ENCODE data around the gene GPC5. TPM values are rescaled to one million over a fixed set of nuclear protein-coding genes. Genes with fewer than 3 reads are reported as not detected.

GPC5 gene
- total and polyA plus RNA-seq, 2 of the 13 experiments (the other 11 are each of a cell fraction or from before 2014, with no cell fraction given) = 0.02 to 0.07 TPM

DNA sequence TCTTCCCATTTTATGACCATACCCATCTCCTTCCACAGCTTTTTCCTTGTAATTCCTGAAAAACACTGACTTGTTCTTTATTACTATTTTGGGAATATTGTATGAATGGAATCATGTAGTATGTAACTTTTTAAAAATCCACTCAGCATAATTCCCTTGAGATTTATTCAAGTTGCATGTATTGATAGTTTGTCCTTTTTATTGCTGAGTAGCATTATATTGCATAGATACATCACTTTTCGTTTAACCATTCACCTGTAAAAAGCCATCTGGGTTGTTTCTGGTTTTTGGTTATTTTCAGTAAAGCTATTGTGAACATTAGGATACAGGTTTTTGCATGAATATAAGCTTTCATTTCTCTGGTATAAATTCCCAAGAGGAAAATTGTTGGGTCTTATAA is 115.4 kb downstream of the GPC5 start:
- in situ Hi-C loops (cut with HindIII; ENCODE audit: extremely low pct_ligation_motif_present, low pct_unique_long_range_greater_than_20kb) (no loop called here), intact Hi-C loops (cut with micrococcal nuclease; ENCODE audit: unreplicated experiment) (no loop called here)
- no peaks in the 10 kb centered on the region for H4K20me1 ChIP-seq (ENCODE audit: insufficient read depth, low read length)
- no peaks in the 10 kb centered on the region for H3K4me1 ChIP-seq (ENCODE audit: insufficient read depth, low read length)
- H2AFZ ChIP-seq (ENCODE audit: low read length) = no peak overlapping the region
- no peak overlapping the region for H3K4me3 ChIP-seq (replicated peaks in 1 of 3; ENCODE audit: insufficient read depth in 1 of 3, low read depth in 2 of 3, low read length in 3 of 3)
- no peak overlapping the region for H3K27ac ChIP-seq (ENCODE audit: extremely low read length, insufficient read depth, low read length)
- BruUV-seq (replicated peaks) = no TSS peak
- FAIRE-seq (no peak), DNase-seq (ENCODE audit: low spot score) (no peak), ATAC-seq (no peak)
- no peak overlapping the region for H3K4me2 ChIP-seq (ENCODE audit: low read depth, low read length)
- TF ChIP-seq ZKSCAN1 (IDR thresholded peaks at IDR 0.05; ENCODE audit: low read length) (no peak), MAFK (conservative IDR thresholded peaks at IDR 0.05 in 1 of 2, IDR thresholded peaks at IDR 0.05 in 1 of 2; ENCODE audit: low read length in 2 of 2) (peak; percentile 24 to 44; a peak in 1 of 4 replicates)
- POLR2A ChIA-PET = no interaction called here
- H3K27me3 ChIP-seq (ENCODE audit: control insufficient read depth in 1 of 2, insufficient read depth in 2 of 2, low read length in 2 of 2) = no peaks in the 10 kb centered on the region
- H3K9ac ChIP-seq (ENCODE audit: insufficient read depth, low read depth, low read length) = no peak overlapping the region
- no peaks in the 10 kb centered on the region for H3K9me3 ChIP-seq (ENCODE audit: low read length)
- 0% methylated on average over 1 of the region's 1 CpG for WGBS (ENCODE audit: low lambda C conversion rate)
- no peaks in the 10 kb centered on the region for H3K79me2 ChIP-seq (ENCODE audit: insufficient read depth, low read length)
- H3K36me3 ChIP-seq (replicated peaks in 1 of 2; ENCODE audit: control insufficient read depth in 1 of 2, insufficient read depth in 2 of 2, low read length in 2 of 2) = no peaks in the 10 kb centered on the region
- CTCF ChIA-PET (ENCODE audit: low intra/inter-chr PET ratio, low total read pairs) = no interaction called here

DNA sequence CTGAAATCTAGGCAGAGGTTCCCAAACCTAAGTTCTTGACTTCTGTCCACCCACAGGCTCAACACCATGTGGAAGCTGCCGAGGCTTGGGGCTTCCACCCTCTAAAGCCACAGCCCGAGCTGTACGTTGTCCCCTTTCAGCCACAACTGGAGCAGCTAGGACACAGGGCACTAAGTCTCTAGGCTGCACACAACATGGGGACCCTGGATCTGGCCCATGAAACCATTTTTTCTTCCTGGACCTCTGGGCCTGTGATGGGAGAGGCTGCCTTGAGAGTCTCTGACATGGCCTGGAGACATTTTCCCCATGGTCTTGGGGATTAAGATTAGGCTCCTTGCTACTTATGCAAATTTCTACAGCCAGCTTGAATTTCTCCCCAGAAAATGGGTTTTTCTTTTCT is 118.4 kb downstream of the GPC5 start:
- ATAC-seq (no peak), FAIRE-seq (no peak), DNase-seq (ENCODE audit: low spot score) (no peak)
- intact Hi-C loops (cut with micrococcal nuclease; ENCODE audit: unreplicated experiment) = no loop called here
- Histone ChIP-seq H4K20me1 (ENCODE audit: insufficient read depth, low read length) (no peaks in the 10 kb centered on the region), H3K4me3 (replicated peaks in 1 of 3; ENCODE audit: insufficient read depth in 1 of 3, low read depth in 2 of 3, low read length in 3 of 3) (no peak overlapping the region), H3K4me1 (ENCODE audit: insufficient read depth, low read length) (no peaks in the 10 kb centered on the region), H3K27me3 (ENCODE audit: control insufficient read depth in 1 of 2, insufficient read depth in 2 of 2, low read length in 2 of 2) (no peaks in the 10 kb centered on the region), H2AFZ (ENCODE audit: low read length) (no peak overlapping the region), H3K9ac (ENCODE audit: insufficient read depth, low read depth, low read length) (no peak overlapping the region), H3K27ac (ENCODE audit: extremely low read length, insufficient read depth, low read length) (no peak overlapping the region), H3K9me3 (ENCODE audit: low read length) (no peaks in the 10 kb centered on the region), H3K4me2 (ENCODE audit: low read depth, low read length) (no peak overlapping the region), H3K36me3 (replicated peaks in 1 of 2; ENCODE audit: control insufficient read depth in 1 of 2, insufficient read depth in 2 of 2, low read length in 2 of 2) (no peaks in the 10 kb centered on the region), H3K79me2 (ENCODE audit: insufficient read depth, low read length) (no peaks in the 10 kb centered on the region)
- ChIA-PET POLR2A (no interaction called here), CTCF (ENCODE audit: low intra/inter-chr PET ratio, low total read pairs) (no interaction called here)
- in situ Hi-C loops (cut with HindIII; ENCODE audit: extremely low pct_ligation_motif_present, low pct_unique_long_range_greater_than_20kb) = no loop called here
- no TSS peak for BruUV-seq (replicated peaks)
- 0% methylated on average over 1 of the region's 3 CpGs for WGBS (ENCODE audit: low lambda C conversion rate)
- TF ChIP-seq, protein P1, sequence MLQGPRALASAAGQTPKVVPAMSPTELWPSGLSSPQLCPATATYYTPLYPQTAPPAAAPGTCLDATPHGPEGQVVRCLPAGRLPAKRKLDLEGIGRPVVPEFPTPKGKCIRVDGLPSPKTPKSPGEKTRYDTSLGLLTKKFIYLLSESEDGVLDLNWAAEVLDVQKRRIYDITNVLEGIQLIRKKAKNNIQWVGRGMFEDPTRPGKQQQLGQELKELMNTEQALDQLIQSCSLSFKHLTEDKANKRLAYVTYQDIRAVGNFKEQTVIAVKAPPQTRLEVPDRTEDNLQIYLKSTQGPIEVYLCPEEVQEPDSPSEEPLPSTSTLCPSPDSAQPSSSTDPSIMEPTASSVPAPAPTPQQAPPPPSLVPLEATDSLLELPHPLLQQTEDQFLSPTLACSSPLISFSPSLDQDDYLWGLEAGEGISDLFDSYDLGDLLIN (CRISPR knock-in tag; IDR thresholded peaks at IDR 0.05; ENCODE audit: borderline replicate concordance) = no peak
- TF ChIP-seq ZNF383 (CRISPR knock-in tag; IDR thresholded peaks at IDR 0.05; ENCODE audit: borderline replicate concordance) (no peak), ZNF782 (CRISPR knock-in tag; IDR thresholded peaks at IDR 0.05; ENCODE audit: borderline replicate concordance) (no peak), ZNF589 (CRISPR knock-in tag; conservative IDR thresholded peaks at IDR 0.05) (no peak), TEAD2 (CRISPR knock-in tag; IDR thresholded peaks at IDR 0.05) (no peak), PBX2 (CRISPR knock-in tag; IDR thresholded peaks at IDR 0.05) (no peak)
- TF ChIP-seq, protein P2, sequence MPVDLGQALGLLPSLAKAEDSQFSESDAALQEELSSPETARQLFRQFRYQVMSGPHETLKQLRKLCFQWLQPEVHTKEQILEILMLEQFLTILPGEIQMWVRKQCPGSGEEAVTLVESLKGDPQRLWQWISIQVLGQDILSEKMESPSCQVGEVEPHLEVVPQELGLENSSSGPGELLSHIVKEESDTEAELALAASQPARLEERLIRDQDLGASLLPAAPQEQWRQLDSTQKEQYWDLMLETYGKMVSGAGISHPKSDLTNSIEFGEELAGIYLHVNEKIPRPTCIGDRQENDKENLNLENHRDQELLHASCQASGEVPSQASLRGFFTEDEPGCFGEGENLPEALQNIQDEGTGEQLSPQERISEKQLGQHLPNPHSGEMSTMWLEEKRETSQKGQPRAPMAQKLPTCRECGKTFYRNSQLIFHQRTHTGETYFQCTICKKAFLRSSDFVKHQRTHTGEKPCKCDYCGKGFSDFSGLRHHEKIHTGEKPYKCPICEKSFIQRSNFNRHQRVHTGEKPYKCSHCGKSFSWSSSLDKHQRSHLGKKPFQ (CRISPR knock-in tag; IDR thresholded peaks at IDR 0.05; ENCODE audit: insufficient replicate concordance) = no peak
- TF ChIP-seq, protein P3, sequence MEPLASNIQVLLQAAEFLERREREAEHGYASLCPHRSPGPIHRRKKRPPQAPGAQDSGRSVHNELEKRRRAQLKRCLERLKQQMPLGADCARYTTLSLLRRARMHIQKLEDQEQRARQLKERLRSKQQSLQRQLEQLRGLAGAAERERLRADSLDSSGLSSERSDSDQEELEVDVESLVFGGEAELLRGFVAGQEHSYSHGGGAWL (CRISPR knock-in tag; IDR thresholded peaks at IDR 0.05) = no peak

All from HepG2 (cell line).